ENCODE results near the gene STK38.

Gene STK38

GRCh38 chr6:36519352-36519751 is 27.9 kb downstream of the STK38 start:
- Histone ChIP-seq H3K4me3 (no peak overlapping the region), H3K36me3 (ENCODE audit: insufficient read depth, low read length) (peaks cover 34% of the 10 kb centered on the region), H3K27ac (no peak overlapping the region), H3K9me3 (ENCODE audit: low read depth, low read length) (no peaks in the 10 kb centered on the region), H3K9ac (ENCODE audit: insufficient read length) (no peak overlapping the region)
- TF ChIP-seq POLR2AphosphoS5 (IDR thresholded peaks at IDR 0.05; ENCODE audit: borderline replicate concordance, low read depth, low read length) (no peak), EZH2 (IDR thresholded peaks at IDR 0.05) (no peak), FOXP2 (optimal IDR thresholded peaks at IDR 0.05; ENCODE audit: control extremely low read depth, extremely low read length, insufficient read depth) (no peak)
- DNase-seq (ENCODE audit: low read depth, low spot score), result no peak

- no peak for DNase-seq (ENCODE audit: low read depth, low spot score)
- H3K4me3 ChIP-seq, result no peak overlapping the region
- H3K9me3 ChIP-seq (ENCODE audit: low read depth, low read length), result no peaks in the 10 kb centered on the region
- H3K9ac ChIP-seq (ENCODE audit: insufficient read length), result no peak overlapping the region
- peaks cover 27% of the 10 kb centered on the region for H3K36me3 ChIP-seq (ENCODE audit: insufficient read depth, low read length)
- no peak overlapping the region for H3K27ac ChIP-seq
- TF ChIP-seq EZH2 (IDR thresholded peaks at IDR 0.05), result no peak
- TF ChIP-seq FOXP2 (optimal IDR thresholded peaks at IDR 0.05; ENCODE audit: control extremely low read depth, extremely low read length, insufficient read depth), result no peak
- no peak for TF ChIP-seq POLR2AphosphoS5 (IDR thresholded peaks at IDR 0.05; ENCODE audit: borderline replicate concordance, low read depth, low read length)
These were observed 29.9 kb downstream of the STK38 start for GRCh38 chr6:36517408-36517807.

DNA sequence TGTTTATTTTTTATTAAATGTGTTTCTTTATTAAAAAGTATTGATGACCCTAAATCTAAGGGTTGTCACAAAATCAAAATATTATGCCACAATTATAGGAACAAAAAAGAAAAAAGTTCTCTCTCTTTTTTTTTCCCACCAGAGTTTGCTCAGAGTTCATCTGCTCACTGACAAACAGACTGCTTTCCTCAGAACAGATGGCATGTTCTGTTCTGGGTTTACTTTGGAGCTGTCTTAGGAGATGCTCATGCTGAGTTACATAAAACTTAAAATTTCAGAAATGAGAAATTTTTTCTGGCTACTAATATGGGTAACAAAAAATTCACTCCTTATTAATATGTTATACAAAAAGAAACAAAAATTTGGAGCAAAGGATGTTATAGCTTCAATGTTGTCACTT is 30.3 kb downstream of the STK38 start:
- no peak overlapping the region for H3K27ac ChIP-seq
- no peak overlapping the region for H3K4me3 ChIP-seq
- no peaks in the 10 kb centered on the region for H3K9me3 ChIP-seq (ENCODE audit: low read depth, low read length)
- no peak overlapping the region for H3K9ac ChIP-seq (ENCODE audit: insufficient read length)
- no peak for TF ChIP-seq EZH2 (IDR thresholded peaks at IDR 0.05)
- H3K36me3 ChIP-seq (ENCODE audit: insufficient read depth, low read length), result peaks cover 27% of the 10 kb centered on the region
- no peak for DNase-seq (ENCODE audit: low read depth, low spot score)

GRCh38 chr6:36516559-36516958 is 30.7 kb downstream of the STK38 start:
- DNase-seq (ENCODE audit: low read depth, low spot score), result no peak
- Histone ChIP-seq H3K36me3 (ENCODE audit: insufficient read depth, low read length) (peaks cover 27% of the 10 kb centered on the region), H3K9me3 (ENCODE audit: low read depth, low read length) (no peaks in the 10 kb centered on the region), H3K9ac (ENCODE audit: insufficient read length) (no peak overlapping the region), H3K4me3 (no peak overlapping the region), H3K27ac (no peak overlapping the region)
- no peak for TF ChIP-seq POLR2AphosphoS5 (IDR thresholded peaks at IDR 0.05; ENCODE audit: borderline replicate concordance, low read depth, low read length)

GRCh38 chr6:36515844-36516243 is 31.4 kb downstream of the STK38 start:
- Histone ChIP-seq H3K9me3 (ENCODE audit: low read depth, low read length) (no peaks in the 10 kb centered on the region), H3K4me3 (no peak overlapping the region), H3K9ac (ENCODE audit: insufficient read length) (no peak overlapping the region), H3K36me3 (ENCODE audit: insufficient read depth, low read length) (peaks cover 22% of the 10 kb centered on the region), H3K27ac (no peak overlapping the region)
- no peak for DNase-seq (ENCODE audit: low read depth, low spot score)
- TF ChIP-seq EZH2 (IDR thresholded peaks at IDR 0.05) (no peak), POLR2AphosphoS5 (IDR thresholded peaks at IDR 0.05; ENCODE audit: borderline replicate concordance, low read depth, low read length) (no peak), FOXP2 (optimal IDR thresholded peaks at IDR 0.05; ENCODE audit: control extremely low read depth, extremely low read length, insufficient read depth) (no peak)

GRCh38 chr6:36514554-36515456 is 32.5 kb downstream of the STK38 start:
- Histone ChIP-seq H3K4me3 (no peak overlapping the region), H3K27ac (no peak overlapping the region), H3K9ac (ENCODE audit: insufficient read length) (no peak overlapping the region), H3K36me3 (ENCODE audit: insufficient read depth, low read length) (peaks cover 20% of the 10 kb centered on the region), H3K9me3 (ENCODE audit: low read depth, low read length) (no peaks in the 10 kb centered on the region)
- no peak for DNase-seq (ENCODE audit: low read depth, low spot score)
- no peak for TF ChIP-seq POLR2AphosphoS5 (IDR thresholded peaks at IDR 0.05; ENCODE audit: borderline replicate concordance, low read depth, low read length)
- TF ChIP-seq EZH2 (IDR thresholded peaks at IDR 0.05), result no peak
- TF ChIP-seq FOXP2 (optimal IDR thresholded peaks at IDR 0.05; ENCODE audit: control extremely low read depth, extremely low read length, insufficient read depth), result no peak

DNA sequence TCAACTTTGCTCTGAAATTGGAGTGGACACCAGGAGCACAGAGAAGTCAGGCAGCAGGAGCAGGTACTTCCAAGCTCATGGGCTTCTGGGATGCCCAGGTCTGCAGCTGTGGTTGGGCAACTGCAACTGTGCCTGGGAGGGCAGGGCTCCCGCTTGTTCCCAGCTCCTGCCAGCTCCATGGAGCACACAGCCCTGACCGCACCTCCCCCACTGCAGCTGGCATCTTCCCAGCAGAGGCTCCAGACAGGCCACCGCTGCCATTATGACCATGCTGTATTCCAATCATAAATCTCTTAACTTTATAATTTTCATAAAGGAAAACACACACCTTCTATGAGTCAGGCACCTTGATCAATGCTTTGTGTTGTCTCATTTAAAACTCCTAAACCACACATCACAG is 36.9 kb downstream of the STK38 start:
- H3K9ac ChIP-seq (ENCODE audit: insufficient read length), result no peak overlapping the region
- no peak for TF ChIP-seq EZH2 (IDR thresholded peaks at IDR 0.05)
- no peak for TF ChIP-seq POLR2AphosphoS5 (IDR thresholded peaks at IDR 0.05; ENCODE audit: borderline replicate concordance, low read depth, low read length)
- no peak for TF ChIP-seq FOXP2 (optimal IDR thresholded peaks at IDR 0.05; ENCODE audit: control extremely low read depth, extremely low read length, insufficient read depth)
- DNase-seq (ENCODE audit: low read depth, low spot score), result no peak
- H3K36me3 ChIP-seq (ENCODE audit: insufficient read depth, low read length), result peaks cover 23% of the 10 kb centered on the region
- H3K4me3 ChIP-seq, result no peak overlapping the region
- no peaks in the 10 kb centered on the region for H3K9me3 ChIP-seq (ENCODE audit: low read depth, low read length)
- H3K27ac ChIP-seq, result no peak overlapping the region

GRCh38 chr6:36508532-36508931 is 38.7 kb downstream of the STK38 start:
- no peak overlapping the region for H3K9ac ChIP-seq (ENCODE audit: insufficient read length)
- no peak for TF ChIP-seq EZH2 (IDR thresholded peaks at IDR 0.05)
- no peak for TF ChIP-seq POLR2AphosphoS5 (IDR thresholded peaks at IDR 0.05; ENCODE audit: borderline replicate concordance, low read depth, low read length)
- TF ChIP-seq FOXP2 (optimal IDR thresholded peaks at IDR 0.05; ENCODE audit: control extremely low read depth, extremely low read length, insufficient read depth), result no peak
- peaks cover 20% of the 10 kb centered on the region for H3K36me3 ChIP-seq (ENCODE audit: insufficient read depth, low read length)
- no peak for DNase-seq (ENCODE audit: low read depth, low spot score)
- no peak overlapping the region for H3K4me3 ChIP-seq
- no peak overlapping the region for H3K27ac ChIP-seq
- no peaks in the 10 kb centered on the region for H3K9me3 ChIP-seq (ENCODE audit: low read depth, low read length)

DNA sequence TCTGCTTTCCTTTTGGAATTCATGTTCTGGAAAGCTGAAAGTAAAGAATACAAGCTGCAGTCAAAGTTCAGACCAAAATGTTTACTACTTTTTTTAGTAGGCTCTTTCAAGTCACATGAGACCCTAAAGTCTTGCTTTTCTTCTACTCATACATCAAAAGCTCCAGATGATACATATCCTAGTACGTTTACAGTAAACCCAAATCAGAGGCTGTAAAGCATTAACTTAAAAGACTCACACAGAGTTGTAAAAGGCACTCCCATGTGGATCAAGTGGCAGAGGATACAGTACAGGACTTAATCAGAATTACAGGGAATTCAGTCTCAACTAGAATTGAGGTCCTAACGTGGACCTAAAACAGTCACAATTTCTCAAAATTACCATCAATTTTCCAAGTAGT is 40.7 kb downstream of the STK38 start:
- no peak for TF ChIP-seq EZH2 (IDR thresholded peaks at IDR 0.05)
- no peak for TF ChIP-seq POLR2AphosphoS5 (IDR thresholded peaks at IDR 0.05; ENCODE audit: borderline replicate concordance, low read depth, low read length)
- no peak for TF ChIP-seq FOXP2 (optimal IDR thresholded peaks at IDR 0.05; ENCODE audit: control extremely low read depth, extremely low read length, insufficient read depth)
- Histone ChIP-seq H3K27ac (no peak overlapping the region), H3K4me3 (no peak overlapping the region), H3K9ac (ENCODE audit: insufficient read length) (no peak overlapping the region), H3K36me3 (ENCODE audit: insufficient read depth, low read length) (peaks cover 20% of the 10 kb centered on the region), H3K9me3 (ENCODE audit: low read depth, low read length) (no peaks in the 10 kb centered on the region)
- no peak for DNase-seq (ENCODE audit: low read depth, low spot score)
